ENCODE results near the gene AGL. TPM values are rescaled to one million over a fixed set of nuclear protein-coding genes. Genes with fewer than 3 reads are reported as not detected.
"Not testable (repeated sequence)": the region's sequence is repeated elsewhere in the genome, so short reads cannot be mapped to it uniquely, and the experiment has no call there.

The AGL gene
- total RNA-seq, 1 donor from 2014 or later = 9.9 TPM

- no peak for TF ChIP-seq CTCF (IDR thresholded peaks at IDR 0.05)
- H3K4me1 ChIP-seq = no peaks in the 10 kb centered on the region
- no peaks in the 10 kb centered on the region for H3K9me3 ChIP-seq
- no peak overlapping the region for H3K4me3 ChIP-seq
- H3K36me3 ChIP-seq = no peaks in the 10 kb centered on the region
- intact Hi-C loops (cut with DNase I) = no loop called here
- no peak for DNase-seq (ENCODE audit: low spot score in 2 of 2)
- H3K27ac ChIP-seq = no peak overlapping the region
- H3K27me3 ChIP-seq = no peaks in the 10 kb centered on the region
These were observed 107.7 kb downstream of the AGL start for GRCh38 chr1:99957818-99958217.

GRCh38 chr1:99959189-99959705 lies 109.1 kb downstream of the AGL start:
- DNase-seq (ENCODE audit: low spot score in 2 of 2); H3K36me3 ChIP-seq; H3K9me3 ChIP-seq; H3K4me3 ChIP-seq; H3K4me1 ChIP-seq; intact Hi-C loops (cut with DNase I); H3K27ac ChIP-seq; H3K27me3 ChIP-seq: not testable (repeated sequence)

GRCh38 chr1:99960260-99960659 lies 110.1 kb downstream of the AGL start:
- DNase-seq (ENCODE audit: low spot score in 2 of 2); H3K9me3 ChIP-seq; H3K4me3 ChIP-seq; H3K36me3 ChIP-seq; H3K27me3 ChIP-seq; intact Hi-C loops (cut with DNase I); H3K4me1 ChIP-seq; H3K27ac ChIP-seq: not testable (repeated sequence)

DNA sequence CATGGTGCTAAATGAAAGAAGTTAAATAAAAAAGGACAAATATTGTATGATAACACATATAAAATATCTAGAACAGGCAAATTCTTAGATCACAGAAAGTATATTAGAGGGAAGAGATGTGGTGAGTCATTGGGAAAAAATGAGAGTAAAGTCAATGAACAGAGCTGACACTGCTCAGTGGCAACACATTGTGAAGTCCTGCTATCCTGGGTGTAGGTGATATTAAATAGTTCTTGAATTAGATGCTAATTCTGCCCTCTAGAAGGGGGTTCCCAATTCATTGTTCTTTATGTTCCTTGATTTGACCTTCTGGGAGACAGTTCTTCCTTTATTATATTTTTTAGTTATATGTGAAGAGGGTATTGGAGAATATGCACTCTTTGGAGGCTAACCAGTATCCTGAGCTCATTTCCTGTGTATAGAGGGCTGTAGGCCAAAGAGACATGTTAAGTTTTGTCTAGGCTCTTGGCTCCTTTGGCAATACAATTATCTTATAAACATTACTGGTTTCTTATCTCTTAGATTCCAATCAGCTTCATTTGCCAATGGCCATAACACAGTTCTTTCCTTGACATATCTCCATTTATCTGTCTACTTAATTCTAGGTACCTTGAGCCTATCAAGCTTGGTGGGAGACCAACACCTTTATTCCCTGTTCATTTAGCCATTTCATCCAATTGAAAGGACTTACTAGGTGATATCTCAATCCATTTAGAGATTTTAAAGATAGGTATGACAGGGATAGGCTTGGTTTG lies 113.1 kb downstream of the AGL start:
- H3K27ac ChIP-seq = no peak overlapping the region
- intact Hi-C loops (cut with DNase I) = no loop called here
- no peaks in the 10 kb centered on the region for H3K36me3 ChIP-seq
- H3K9me3 ChIP-seq = no peaks in the 10 kb centered on the region
- no peak for DNase-seq (ENCODE audit: low spot score in 2 of 2)
- no peak overlapping the region for H3K4me3 ChIP-seq
- H3K27me3 ChIP-seq = no peaks in the 10 kb centered on the region
- no peaks in the 10 kb centered on the region for H3K4me1 ChIP-seq
- TF ChIP-seq CTCF (IDR thresholded peaks at IDR 0.05) = no peak

DNA sequence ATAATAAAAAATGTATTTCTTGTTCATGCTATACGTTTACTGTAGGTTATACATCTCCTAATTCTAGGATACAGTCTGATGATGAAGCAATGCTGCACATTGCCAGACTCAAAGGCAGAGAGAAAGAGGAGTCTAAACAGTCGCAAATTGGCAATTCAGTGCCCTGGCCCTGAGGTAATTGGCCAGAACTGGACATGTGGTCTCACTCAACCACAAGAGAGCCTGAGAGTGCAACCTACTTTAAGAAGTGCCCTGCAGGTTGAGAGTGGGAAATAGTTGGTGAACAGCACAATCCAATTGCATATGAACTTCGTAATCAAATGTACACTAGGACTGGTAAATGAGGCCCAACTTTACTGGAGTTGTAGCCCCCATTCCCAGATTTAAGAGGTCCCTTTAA lies 114.6 kb downstream of the AGL start:
- no peaks in the 10 kb centered on the region for H3K9me3 ChIP-seq
- H3K4me3 ChIP-seq = no peak overlapping the region
- H3K27me3 ChIP-seq = no peaks in the 10 kb centered on the region
- H3K27ac ChIP-seq = no peak overlapping the region
- no peak for TF ChIP-seq CTCF (IDR thresholded peaks at IDR 0.05)
- H3K4me1 ChIP-seq = peaks cover 0 to 2% of the 10 kb centered on the region in 2 donors
- no peaks in the 10 kb centered on the region for H3K36me3 ChIP-seq
- intact Hi-C loops (cut with DNase I) = loop anchor here (5.0 kb wide), 3 partner anchors 48 to 167 kb away; partner anchors contain the start of genes AGL, SASS6 and TRMT13
- DNase-seq (ENCODE audit: low spot score in 2 of 2) = no peak

DNA sequence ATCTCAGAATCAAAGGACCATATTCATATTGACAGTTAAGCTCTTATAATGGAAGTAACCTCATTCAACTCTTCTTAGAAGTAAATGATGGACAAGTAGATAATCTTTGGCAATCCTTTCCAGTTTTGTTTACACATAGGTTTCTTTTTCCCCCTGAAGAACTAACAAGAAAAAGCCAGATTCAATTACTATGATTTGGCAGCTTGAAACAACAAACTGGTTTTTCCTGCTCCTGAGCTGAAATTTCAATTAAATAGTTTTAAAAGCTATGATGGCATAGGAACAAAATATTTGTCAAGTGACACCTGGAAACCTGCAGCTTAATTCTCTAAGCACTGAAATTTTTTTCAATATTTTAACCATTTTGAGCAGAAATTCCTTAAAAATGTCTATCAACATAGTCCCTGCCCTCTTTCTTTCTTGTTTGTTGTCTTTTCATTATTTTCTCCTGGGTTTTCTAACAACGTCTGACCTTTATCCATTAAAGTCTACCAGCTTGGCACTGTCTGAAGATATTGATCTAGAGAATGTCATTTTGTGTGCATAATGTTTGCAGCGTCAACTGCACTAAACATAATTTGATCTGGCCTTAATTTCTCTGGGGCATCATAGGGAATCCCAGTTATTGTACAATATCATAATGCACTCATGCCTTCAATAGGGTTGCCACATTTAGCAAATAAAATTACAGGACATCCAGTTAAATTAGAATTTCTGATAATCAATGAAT lies 115.7 kb downstream of the AGL start:
- no peak for TF ChIP-seq CTCF (IDR thresholded peaks at IDR 0.05)
- H3K4me1 ChIP-seq = peaks cover under 1 to 2% of the 10 kb centered on the region in 2 donors
- H3K27ac ChIP-seq = no peak overlapping the region
- H3K27me3 ChIP-seq = no peaks in the 10 kb centered on the region
- intact Hi-C loops (cut with DNase I) = loop anchor here (5.0 kb wide), 3 partner anchors 49 to 166 kb away; partner anchors contain the start of genes AGL, SASS6 and TRMT13
- H3K36me3 ChIP-seq = no peaks in the 10 kb centered on the region
- no peaks in the 10 kb centered on the region for H3K9me3 ChIP-seq
- no peak for DNase-seq (ENCODE audit: low spot score in 2 of 2)
- H3K4me3 ChIP-seq = no peak overlapping the region
